Uterus (tissue), 2 donors: ENCODE measurements around the gene YWHAB.

Experiments used
- POLR2A ChIP-seq, 2 donors: fragments of 450-650 bp; IDR thresholded peaks; one replicate each; pipeline ENCODE4 v1.6.1; 2016; ENCODE audit warnings: antibody characterized with exemption in 2 of 2, mild to moderate bottlenecking in 1 of 2, moderate library complexity in 1 of 2
- TF ChIP-seq, protein P1 (sequence below), 4 experiments: fragments of 200-600 bp in 2 of 4; fragments of 450-650 bp in 2 of 4; sonication (generic) in 2 of 4; IDR thresholded peaks; one replicate each; pipeline ENCODE4 v1.5.1; 2016 to 2019; ENCODE audit warnings: antibody characterized with exemption in 4 of 4, mild to moderate bottlenecking in 2 of 4, moderate library complexity in 1 of 4

- TF ChIP-seq, protein P1, sequence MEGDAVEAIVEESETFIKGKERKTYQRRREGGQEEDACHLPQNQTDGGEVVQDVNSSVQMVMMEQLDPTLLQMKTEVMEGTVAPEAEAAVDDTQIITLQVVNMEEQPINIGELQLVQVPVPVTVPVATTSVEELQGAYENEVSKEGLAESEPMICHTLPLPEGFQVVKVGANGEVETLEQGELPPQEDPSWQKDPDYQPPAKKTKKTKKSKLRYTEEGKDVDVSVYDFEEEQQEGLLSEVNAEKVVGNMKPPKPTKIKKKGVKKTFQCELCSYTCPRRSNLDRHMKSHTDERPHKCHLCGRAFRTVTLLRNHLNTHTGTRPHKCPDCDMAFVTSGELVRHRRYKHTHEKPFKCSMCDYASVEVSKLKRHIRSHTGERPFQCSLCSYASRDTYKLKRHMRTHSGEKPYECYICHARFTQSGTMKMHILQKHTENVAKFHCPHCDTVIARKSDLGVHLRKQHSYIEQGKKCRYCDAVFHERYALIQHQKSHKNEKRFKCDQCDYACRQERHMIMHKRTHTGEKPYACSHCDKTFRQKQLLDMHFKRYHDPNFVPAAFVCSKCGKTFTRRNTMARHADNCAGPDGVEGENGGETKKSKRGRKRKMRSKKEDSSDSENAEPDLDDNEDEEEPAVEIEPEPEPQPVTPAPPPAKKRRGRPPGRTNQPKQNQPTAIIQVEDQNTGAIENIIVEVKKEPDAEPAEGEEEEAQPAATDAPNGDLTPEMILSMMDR (IDR thresholded peaks at IDR 0.05), result no peak
- no peak for TF ChIP-seq POLR2A (IDR thresholded peaks at IDR 0.05)
These were observed 23.7 kb downstream of the YWHAB start for GRCh38 chr20:44908987-44909871.
